Measurements from ENCODE around the gene DPP8.

The DPP8 gene

DNA sequence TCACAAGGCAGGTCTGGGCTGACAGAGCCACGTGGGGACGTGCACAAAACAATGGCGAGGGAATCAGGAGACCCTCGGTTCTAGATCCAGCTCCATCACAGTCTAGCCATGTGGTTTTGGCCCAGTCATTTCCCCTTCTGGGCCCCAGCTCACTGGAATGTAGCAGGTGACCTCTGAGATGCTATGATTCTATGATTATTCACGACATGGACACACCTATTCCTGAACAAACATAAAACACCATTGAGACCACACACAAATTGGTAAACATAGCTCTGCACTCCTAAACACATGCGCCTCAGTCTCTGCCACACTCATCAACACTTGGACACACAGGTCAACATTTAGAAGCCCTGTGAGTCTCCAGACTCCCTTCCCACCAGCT lies 103.7 kb downstream of the DPP8 start:
- H3K4me3 ChIP-seq (ENCODE audit: low read length in 2 of 2): no peak overlapping the region
- H3K9me3 ChIP-seq (ENCODE audit: control insufficient read depth in 2 of 2, low read length in 2 of 2): no peaks in the 10 kb centered on the region
- no peak overlapping the region for H3K27ac ChIP-seq (ENCODE audit: low read length)
- peaks cover 0 to 14% of the 10 kb centered on the region in 2 donors for H3K27me3 ChIP-seq (ENCODE audit: control insufficient read depth in 1 of 2, insufficient read depth in 2 of 2, low read length in 2 of 2)
- no peak overlapping the region for H3K9ac ChIP-seq (ENCODE audit: low read length in 2 of 2)
- H3K4me1 ChIP-seq (ENCODE audit: control insufficient read depth, insufficient read depth, low read length): peaks cover 10% of the 10 kb centered on the region
- H3K36me3 ChIP-seq (ENCODE audit: control insufficient read depth in 2 of 2, insufficient read depth in 2 of 2, low read length in 2 of 2): no peaks in the 10 kb centered on the region

GRCh38 chr15:65413051-65413759 lies 104.3 kb downstream of the DPP8 start:
- Histone ChIP-seq H3K4me3 (ENCODE audit: low read length in 2 of 2) (no peak overlapping the region), H3K36me3 (ENCODE audit: control insufficient read depth in 2 of 2, insufficient read depth in 2 of 2, low read length in 2 of 2) (no peaks in the 10 kb centered on the region), H3K4me1 (ENCODE audit: control insufficient read depth, insufficient read depth, low read length) (peaks cover 10% of the 10 kb centered on the region), H3K9me3 (ENCODE audit: control insufficient read depth in 2 of 2, low read length in 2 of 2) (no peaks in the 10 kb centered on the region), H3K27ac (ENCODE audit: low read length) (no peak overlapping the region), H3K27me3 (ENCODE audit: control insufficient read depth in 1 of 2, insufficient read depth in 2 of 2, low read length in 2 of 2) (peaks cover 0 to 14% of the 10 kb centered on the region in 2 donors), H3K9ac (ENCODE audit: low read length in 2 of 2) (no peak overlapping the region)

DNA sequence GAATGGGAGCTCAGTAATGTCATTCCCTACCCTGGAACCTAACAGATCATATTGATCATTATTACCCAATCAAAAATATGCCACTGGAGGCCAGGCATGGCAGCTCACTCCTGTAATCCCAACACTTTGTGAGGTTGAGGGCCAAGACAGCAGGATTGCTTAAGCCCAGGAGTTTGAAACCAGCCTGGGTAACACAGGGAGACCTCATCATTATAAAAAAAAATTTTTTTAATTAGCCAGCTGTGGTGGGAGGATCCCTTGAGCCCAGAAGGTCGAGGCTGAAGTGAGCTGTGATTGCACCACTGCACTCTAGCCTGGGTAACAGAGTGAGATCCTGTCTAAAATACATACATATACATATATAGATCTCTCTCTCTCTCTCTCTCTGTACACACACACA lies 104.9 kb downstream of the DPP8 start:
- Histone ChIP-seq H3K27me3 (ENCODE audit: control insufficient read depth in 1 of 2, insufficient read depth in 2 of 2, low read length in 2 of 2) (peaks cover 0 to 13% of the 10 kb centered on the region in 2 donors), H3K27ac (ENCODE audit: low read length) (no peak overlapping the region), H3K9ac (ENCODE audit: low read length in 2 of 2) (no peak overlapping the region), H3K4me3 (ENCODE audit: low read length in 2 of 2) (no peak overlapping the region), H3K36me3 (ENCODE audit: control insufficient read depth in 2 of 2, insufficient read depth in 2 of 2, low read length in 2 of 2) (no peaks in the 10 kb centered on the region), H3K4me1 (ENCODE audit: control insufficient read depth, insufficient read depth, low read length) (peaks cover 10% of the 10 kb centered on the region), H3K9me3 (ENCODE audit: control insufficient read depth in 2 of 2, low read length in 2 of 2) (no peaks in the 10 kb centered on the region)

DNA sequence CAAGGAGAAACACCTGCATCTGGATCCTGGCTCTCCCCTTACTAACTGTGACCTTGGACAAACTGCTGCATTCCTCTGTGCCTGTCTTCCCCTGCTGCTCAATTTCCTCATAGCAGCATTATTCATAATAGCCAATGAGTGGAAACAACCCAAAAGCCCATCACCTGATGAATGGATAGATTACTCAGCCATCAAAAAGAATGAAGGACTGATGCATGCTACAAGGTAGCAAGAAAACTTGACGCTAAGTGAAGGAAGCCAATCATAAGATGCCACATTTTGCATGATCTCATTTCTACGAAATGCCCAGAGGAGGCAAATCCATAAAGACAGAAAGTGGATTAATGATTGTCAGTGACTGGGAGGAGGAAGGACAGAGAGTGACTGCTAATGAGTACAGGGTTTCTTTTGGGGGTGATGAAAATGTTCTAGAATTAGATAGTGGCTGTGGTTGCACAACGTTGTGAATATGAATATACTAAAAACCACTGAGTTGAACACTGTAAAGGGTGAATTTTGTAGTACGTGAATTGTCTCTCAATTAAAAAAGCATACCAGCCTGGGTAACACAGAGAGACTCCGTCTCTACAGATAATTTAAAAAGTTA lies 105.9 kb downstream of the DPP8 start:
- Histone ChIP-seq H3K9me3 (ENCODE audit: control insufficient read depth in 2 of 2, low read length in 2 of 2) (no peaks in the 10 kb centered on the region), H3K27ac (ENCODE audit: low read length) (no peak overlapping the region), H3K36me3 (ENCODE audit: control insufficient read depth in 2 of 2, insufficient read depth in 2 of 2, low read length in 2 of 2) (no peaks in the 10 kb centered on the region), H3K4me3 (ENCODE audit: low read length in 2 of 2) (no peak overlapping the region), H3K27me3 (ENCODE audit: control insufficient read depth in 1 of 2, insufficient read depth in 2 of 2, low read length in 2 of 2) (peaks cover 0 to 7% of the 10 kb centered on the region in 2 donors), H3K9ac (ENCODE audit: low read length in 2 of 2) (no peak overlapping the region), H3K4me1 (ENCODE audit: control insufficient read depth, insufficient read depth, low read length) (peaks cover 5% of the 10 kb centered on the region)

GRCh38 chr15:65410972-65411371 lies 106.5 kb downstream of the DPP8 start:
- no peaks in the 10 kb centered on the region for H3K9me3 ChIP-seq (ENCODE audit: control insufficient read depth in 2 of 2, low read length in 2 of 2)
- no peak overlapping the region for H3K27ac ChIP-seq (ENCODE audit: low read length)
- H3K9ac ChIP-seq (ENCODE audit: low read length in 2 of 2): no peak overlapping the region
- H3K4me3 ChIP-seq (ENCODE audit: low read length in 2 of 2): no peak overlapping the region
- no peaks in the 10 kb centered on the region for H3K36me3 ChIP-seq (ENCODE audit: control insufficient read depth in 2 of 2, insufficient read depth in 2 of 2, low read length in 2 of 2)
- H3K4me1 ChIP-seq (ENCODE audit: control insufficient read depth, insufficient read depth, low read length): peaks cover 5% of the 10 kb centered on the region
- H3K27me3 ChIP-seq (ENCODE audit: control insufficient read depth in 1 of 2, insufficient read depth in 2 of 2, low read length in 2 of 2): peaks cover 0 to 7% of the 10 kb centered on the region in 2 donors

DNA sequence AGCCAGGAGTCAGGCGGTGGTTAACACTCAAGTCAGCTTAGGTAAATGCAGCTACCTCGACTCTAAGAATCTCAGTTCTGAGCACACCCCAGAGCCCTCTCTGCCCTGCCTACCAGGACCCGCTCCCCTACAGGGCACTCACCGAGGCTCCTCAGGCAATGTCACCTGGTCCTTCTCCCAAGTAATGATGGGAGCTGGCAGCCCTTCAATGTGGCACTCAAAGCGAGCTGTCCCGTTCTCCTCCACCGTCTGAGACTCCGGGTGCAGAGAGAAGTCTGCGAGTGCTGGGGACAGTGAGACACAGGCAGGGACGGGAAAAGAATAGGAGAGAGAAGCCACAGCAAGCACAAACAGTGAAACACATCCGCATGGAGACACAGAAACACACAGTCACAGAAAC lies 107.5 kb downstream of the DPP8 start:
- no peak overlapping the region for H3K27ac ChIP-seq (ENCODE audit: low read length)
- H3K9me3 ChIP-seq (ENCODE audit: control insufficient read depth in 2 of 2, low read length in 2 of 2): no peaks in the 10 kb centered on the region
- no peaks in the 10 kb centered on the region for H3K36me3 ChIP-seq (ENCODE audit: control insufficient read depth in 2 of 2, insufficient read depth in 2 of 2, low read length in 2 of 2)
- peaks cover 0 to 2% of the 10 kb centered on the region in 2 donors for H3K27me3 ChIP-seq (ENCODE audit: control insufficient read depth in 1 of 2, insufficient read depth in 2 of 2, low read length in 2 of 2)
- peaks cover 2% of the 10 kb centered on the region for H3K4me1 ChIP-seq (ENCODE audit: control insufficient read depth, insufficient read depth, low read length)
- H3K9ac ChIP-seq (ENCODE audit: low read length in 2 of 2): no peak overlapping the region
- no peak overlapping the region for H3K4me3 ChIP-seq (ENCODE audit: low read length in 2 of 2)

DNA sequence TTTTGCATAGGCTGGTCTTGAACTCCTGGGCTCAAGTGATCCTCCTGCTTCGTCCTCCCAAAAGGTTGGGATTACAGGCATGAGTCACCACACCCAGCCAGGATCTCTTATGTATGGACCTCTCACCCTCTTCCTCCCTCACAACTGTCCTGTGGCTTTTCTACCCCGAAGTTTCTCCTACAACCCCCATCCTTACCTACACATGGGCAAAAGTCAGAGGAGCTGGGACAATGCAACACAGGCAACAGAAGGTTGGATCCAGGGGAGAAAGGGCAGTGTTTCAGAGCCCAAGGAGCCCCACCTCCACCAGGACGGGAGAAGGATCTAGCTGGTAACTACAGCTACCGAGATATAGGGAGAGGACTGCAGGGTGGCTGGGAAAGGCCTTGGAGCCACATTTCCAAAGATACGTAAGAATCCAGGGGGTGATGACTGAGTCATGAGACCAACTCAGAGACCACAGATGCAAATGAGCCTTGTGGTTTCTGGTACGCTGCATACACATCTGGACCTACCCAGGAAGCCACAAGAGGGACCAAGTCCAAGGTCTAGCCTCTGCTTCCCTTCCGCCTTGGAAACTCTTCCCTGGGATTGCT lies 108.4 kb downstream of the DPP8 start:
- no peaks in the 10 kb centered on the region for H3K4me1 ChIP-seq (ENCODE audit: control insufficient read depth, insufficient read depth, low read length)
- H3K9me3 ChIP-seq (ENCODE audit: control insufficient read depth in 2 of 2, low read length in 2 of 2): no peaks in the 10 kb centered on the region
- peaks cover 0 to 3% of the 10 kb centered on the region in 2 donors for H3K27me3 ChIP-seq (ENCODE audit: control insufficient read depth in 1 of 2, insufficient read depth in 2 of 2, low read length in 2 of 2)
- no peak overlapping the region for H3K4me3 ChIP-seq (ENCODE audit: low read length in 2 of 2)
- H3K36me3 ChIP-seq (ENCODE audit: control insufficient read depth in 2 of 2, insufficient read depth in 2 of 2, low read length in 2 of 2): no peaks in the 10 kb centered on the region
- H3K9ac ChIP-seq (ENCODE audit: low read length in 2 of 2): no peak overlapping the region
- H3K27ac ChIP-seq (ENCODE audit: low read length): no peak overlapping the region

DNA sequence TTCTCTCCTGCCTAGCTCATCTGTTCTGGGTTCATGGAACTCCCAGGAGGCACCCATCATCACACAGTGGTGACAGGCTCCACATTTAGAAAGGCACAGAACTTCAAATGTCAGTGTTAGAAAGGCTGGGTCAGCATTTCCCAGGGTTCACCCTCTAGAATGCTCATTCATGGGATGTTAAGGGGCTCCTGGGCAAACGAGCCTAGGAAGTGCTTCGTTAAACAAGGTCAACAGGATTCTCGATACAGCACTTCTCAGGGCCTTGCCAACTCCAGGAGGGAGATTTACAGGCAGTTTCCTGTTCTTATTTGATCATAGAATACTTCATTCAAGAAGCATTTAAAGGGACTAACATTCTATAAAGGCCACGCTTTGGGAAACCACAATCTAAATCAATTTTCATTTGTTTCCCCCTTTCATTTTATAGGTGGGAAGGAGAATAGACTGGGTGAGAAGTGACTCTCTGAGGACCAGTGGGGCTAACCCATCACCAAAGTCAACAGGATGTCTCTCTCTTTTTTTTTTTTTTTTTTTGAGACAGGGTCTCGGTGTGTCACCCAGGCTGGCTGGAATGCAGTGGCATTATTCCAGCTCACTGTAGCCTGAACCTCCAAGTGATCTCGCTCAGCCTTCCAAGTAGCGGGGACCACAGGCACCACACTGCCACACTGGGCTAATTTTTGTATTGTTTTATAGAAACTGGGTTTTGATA lies 109.0 kb downstream of the DPP8 start:
- H3K9ac ChIP-seq (ENCODE audit: low read length in 2 of 2): no peak overlapping the region
- H3K4me3 ChIP-seq (ENCODE audit: low read length in 2 of 2): no peak overlapping the region
- no peaks in the 10 kb centered on the region for H3K36me3 ChIP-seq (ENCODE audit: control insufficient read depth in 2 of 2, insufficient read depth in 2 of 2, low read length in 2 of 2)
- H3K27ac ChIP-seq (ENCODE audit: low read length): no peak overlapping the region
- no peaks in the 10 kb centered on the region for H3K9me3 ChIP-seq (ENCODE audit: control insufficient read depth in 2 of 2, low read length in 2 of 2)
- H3K27me3 ChIP-seq (ENCODE audit: control insufficient read depth in 1 of 2, insufficient read depth in 2 of 2, low read length in 2 of 2): peaks cover 0 to 6% of the 10 kb centered on the region in 2 donors
- no peaks in the 10 kb centered on the region for H3K4me1 ChIP-seq (ENCODE audit: control insufficient read depth, insufficient read depth, low read length)

- no peak overlapping the region for H3K4me3 ChIP-seq (ENCODE audit: low read length in 2 of 2)
- no peak overlapping the region for H3K27ac ChIP-seq (ENCODE audit: low read length)
- H3K36me3 ChIP-seq (ENCODE audit: control insufficient read depth in 2 of 2, insufficient read depth in 2 of 2, low read length in 2 of 2): no peaks in the 10 kb centered on the region
- H3K27me3 ChIP-seq (ENCODE audit: control insufficient read depth in 1 of 2, insufficient read depth in 2 of 2, low read length in 2 of 2): peaks cover 5 to 12% of the 10 kb centered on the region in 2 donors
- no peaks in the 10 kb centered on the region for H3K9me3 ChIP-seq (ENCODE audit: control insufficient read depth in 2 of 2, low read length in 2 of 2)
- no peak overlapping the region for H3K9ac ChIP-seq (ENCODE audit: low read length in 2 of 2)
- H3K4me1 ChIP-seq (ENCODE audit: control insufficient read depth, insufficient read depth, low read length): no peaks in the 10 kb centered on the region
These were observed 111.0 kb downstream of the DPP8 start for GRCh38 chr15:65406424-65407000.

- Histone ChIP-seq H3K4me3 (ENCODE audit: low read length in 2 of 2) (no peak overlapping the region), H3K36me3 (ENCODE audit: control insufficient read depth in 2 of 2, insufficient read depth in 2 of 2, low read length in 2 of 2) (no peaks in the 10 kb centered on the region), H3K9me3 (ENCODE audit: control insufficient read depth in 2 of 2, low read length in 2 of 2) (no peaks in the 10 kb centered on the region), H3K27ac (ENCODE audit: low read length) (no peak overlapping the region), H3K27me3 (ENCODE audit: control insufficient read depth in 1 of 2, insufficient read depth in 2 of 2, low read length in 2 of 2) (peaks cover 7 to 12% of the 10 kb centered on the region in 2 donors), H3K4me1 (ENCODE audit: control insufficient read depth, insufficient read depth, low read length) (no peaks in the 10 kb centered on the region), H3K9ac (ENCODE audit: low read length in 2 of 2) (no peak overlapping the region)
These were observed 111.6 kb downstream of the DPP8 start for GRCh38 chr15:65405791-65406423.
